ENCODE measurements around the gene CADM2. TPM values are rescaled to one million over a fixed set of nuclear protein-coding genes. Genes with fewer than 3 reads are reported as not detected.

Gene CADM2
- total RNA-seq, 4 donors from 2014 or later = 0.13 to 4.3 (median 4.1) TPM

- WGBS, 2 donors = 72 to 87% methylated on average over 2 of the region's 2 CpGs
Observed at GRCh38 chr3:85508659-85509058, 549.9 kb downstream of the CADM2 start.

GRCh38 chr3:85516146-85516545 lies 557.4 kb downstream of the CADM2 start:
- H3K9me3 ChIP-seq = no peaks in the 10 kb centered on the region
- no peaks in the 10 kb centered on the region for H3K36me3 ChIP-seq
- H3K4me1 ChIP-seq = no peaks in the 10 kb centered on the region
- DNase-seq = no peak
- TF ChIP-seq, protein P1, sequence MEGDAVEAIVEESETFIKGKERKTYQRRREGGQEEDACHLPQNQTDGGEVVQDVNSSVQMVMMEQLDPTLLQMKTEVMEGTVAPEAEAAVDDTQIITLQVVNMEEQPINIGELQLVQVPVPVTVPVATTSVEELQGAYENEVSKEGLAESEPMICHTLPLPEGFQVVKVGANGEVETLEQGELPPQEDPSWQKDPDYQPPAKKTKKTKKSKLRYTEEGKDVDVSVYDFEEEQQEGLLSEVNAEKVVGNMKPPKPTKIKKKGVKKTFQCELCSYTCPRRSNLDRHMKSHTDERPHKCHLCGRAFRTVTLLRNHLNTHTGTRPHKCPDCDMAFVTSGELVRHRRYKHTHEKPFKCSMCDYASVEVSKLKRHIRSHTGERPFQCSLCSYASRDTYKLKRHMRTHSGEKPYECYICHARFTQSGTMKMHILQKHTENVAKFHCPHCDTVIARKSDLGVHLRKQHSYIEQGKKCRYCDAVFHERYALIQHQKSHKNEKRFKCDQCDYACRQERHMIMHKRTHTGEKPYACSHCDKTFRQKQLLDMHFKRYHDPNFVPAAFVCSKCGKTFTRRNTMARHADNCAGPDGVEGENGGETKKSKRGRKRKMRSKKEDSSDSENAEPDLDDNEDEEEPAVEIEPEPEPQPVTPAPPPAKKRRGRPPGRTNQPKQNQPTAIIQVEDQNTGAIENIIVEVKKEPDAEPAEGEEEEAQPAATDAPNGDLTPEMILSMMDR (IDR thresholded peaks at IDR 0.05) = no peak
- TF ChIP-seq POLR2A (IDR thresholded peaks at IDR 0.05) = no peak
- H3K27ac ChIP-seq = no peak overlapping the region
- intact Hi-C loops (cut with DNase I) = no loop called here
- no peaks in the 10 kb centered on the region for H3K27me3 ChIP-seq
- H3K4me3 ChIP-seq (replicated peaks in 1 of 3) = no peak overlapping the region

More at GRCh38 chr3:85508659-85509058, 549.9 kb downstream of the CADM2 start:
- intact Hi-C loops (cut with DNase I) = no loop called here
- Histone ChIP-seq H3K27ac (no peak overlapping the region), H3K27me3 (no peaks in the 10 kb centered on the region), H3K4me3 (replicated peaks in 1 of 3) (no peak overlapping the region), H3K9me3 (no peaks in the 10 kb centered on the region), H3K4me1 (no peaks in the 10 kb centered on the region), H3K36me3 (no peaks in the 10 kb centered on the region)
- no peak for TF ChIP-seq POLR2A (IDR thresholded peaks at IDR 0.05)
- TF ChIP-seq, protein P1 (IDR thresholded peaks at IDR 0.05) = no peak
- DNase-seq = no peak

- DNase-seq = no peak
- Histone ChIP-seq H3K4me1 (no peaks in the 10 kb centered on the region), H3K4me3 (replicated peaks in 1 of 3) (no peak overlapping the region), H3K36me3 (no peaks in the 10 kb centered on the region), H3K9me3 (no peaks in the 10 kb centered on the region), H3K27ac (no peak overlapping the region), H3K27me3 (no peaks in the 10 kb centered on the region)
- intact Hi-C loops (cut with DNase I) = no loop called here
- 88 to 93% methylated on average over 1 of the region's 1 CpG for WGBS, 2 donors
- TF ChIP-seq, protein P1 (IDR thresholded peaks at IDR 0.05) = no peak
- TF ChIP-seq POLR2A (IDR thresholded peaks at IDR 0.05) = no peak
Observed at GRCh38 chr3:85524104-85524503, 565.3 kb downstream of the CADM2 start.

DNA sequence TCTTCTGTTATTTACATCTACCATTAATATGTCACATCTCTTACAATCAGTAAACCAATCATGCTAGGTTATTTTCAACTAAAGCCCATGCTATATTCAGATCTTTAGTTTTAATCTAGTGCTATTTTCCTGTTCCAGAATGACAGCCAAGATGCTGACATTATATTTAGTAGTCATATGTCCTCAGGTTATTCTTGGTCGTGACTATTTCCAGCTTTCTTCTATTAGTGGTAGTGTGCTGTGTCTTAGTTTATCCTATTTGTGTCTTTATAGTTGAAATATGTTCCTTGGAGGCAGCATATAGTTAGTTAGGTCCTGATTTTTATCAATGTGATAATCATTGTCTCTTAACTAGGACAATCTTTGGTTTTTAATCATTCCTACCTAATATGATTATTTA lies 566.5 kb downstream of the CADM2 start:
- DNase-seq = no peak
- WGBS, 2 donors = 56 to 67% methylated on average over 1 of the region's 1 CpG
- Histone ChIP-seq H3K27ac (no peak overlapping the region), H3K27me3 (no peaks in the 10 kb centered on the region), H3K4me3 (replicated peaks in 1 of 3) (no peak overlapping the region), H3K9me3 (no peaks in the 10 kb centered on the region), H3K36me3 (no peaks in the 10 kb centered on the region), H3K4me1 (no peaks in the 10 kb centered on the region)
- no peak for TF ChIP-seq POLR2A (IDR thresholded peaks at IDR 0.05)
- TF ChIP-seq, protein P1 (IDR thresholded peaks at IDR 0.05) = no peak
- intact Hi-C loops (cut with DNase I) = no loop called here

GRCh38 chr3:85533586-85533985 lies 574.8 kb downstream of the CADM2 start:
- WGBS, 2 donors = 89 to 94% methylated on average over 2 of the region's 2 CpGs
- Histone ChIP-seq H3K9me3 (no peaks in the 10 kb centered on the region), H3K27ac (no peak overlapping the region), H3K4me3 (replicated peaks in 1 of 3) (no peak overlapping the region), H3K27me3 (no peaks in the 10 kb centered on the region), H3K36me3 (no peaks in the 10 kb centered on the region), H3K4me1 (no peaks in the 10 kb centered on the region)
- TF ChIP-seq POLR2A (IDR thresholded peaks at IDR 0.05) = no peak
- TF ChIP-seq, protein P1 (IDR thresholded peaks at IDR 0.05) = no peak
- no peak for DNase-seq
- intact Hi-C loops (cut with DNase I) = no loop called here

All from thyroid gland (tissue), 4 donors.